GM12875 (cell line): ENCODE data around the gene ZNF446.
"Not testable (repeated sequence)": the region's sequence is repeated elsewhere in the genome, so short reads cannot be mapped to it uniquely, and the experiment has no call there.

ENCODE experiments used
- H3K4me3 ChIP-seq: one replicate; pipeline ENCODE4 v1.5.1; 2011; ENCODE audit warnings: low read depth, low read length, control low read depth
- CTCF ChIP-seq: IDR thresholded peaks from 2 replicates; pipeline ENCODE4 v1.5.1; 2011; ENCODE audit warnings: low read depth, mild to moderate bottlenecking, control low read depth, inconsistent platforms, low read length, moderate library complexity, borderline replicate concordance; ENCODE audit not compliant: insufficient read depth

ZNF446 gene

GRCh38 chr19:58466089-58466759, 9.9 kb upstream of the ZNF446 start:
- TF ChIP-seq CTCF = no peak
- peak overlapping the region; percentile 38 for H3K4me3 ChIP-seq

- H3K4me3 ChIP-seq = peak within 1 kb of the TSS; percentile 95
- no peak for TF ChIP-seq CTCF
Measured at GRCh38 chr19:58466760-58467589, 9.2 kb upstream of the ZNF446 start, which contains the start of gene ZNF324. TSS of gene ZNF324 (plus strand) at chr19:58467080. CDS start at chr19:58469186, 2,106 bp downstream.

GRCh38 chr19:58468216-58468839, 7.8 kb upstream of the ZNF446 start:
- no peak for TF ChIP-seq CTCF
- no peak overlapping the region for H3K4me3 ChIP-seq

GRCh38 chr19:58469241-58470013, 6.7 kb upstream of the ZNF446 start:
- no peak overlapping the region for H3K4me3 ChIP-seq
- TF ChIP-seq CTCF = no peak

- not testable (repeated sequence) for H3K4me3 ChIP-seq
Measured at GRCh38 chr19:58470837-58471543, 5.2 kb upstream of the ZNF446 start.

- no peak for TF ChIP-seq CTCF
- H3K4me3 ChIP-seq = no peak overlapping the region
Measured at GRCh38 chr19:58471736-58472135, 4.4 kb upstream of the ZNF446 start.
